ENCODE measurements around the gene TRPC4AP. TPM values are rescaled to one million over a fixed set of nuclear protein-coding genes. Genes with fewer than 3 reads are reported as not detected.

TRPC4AP gene
- total and polyA plus RNA-seq, 2 of the 8 experiments (the other 6 are each of a cell fraction or from before 2014, with no cell fraction given): 73.1 to 74.8 TPM

DNA sequence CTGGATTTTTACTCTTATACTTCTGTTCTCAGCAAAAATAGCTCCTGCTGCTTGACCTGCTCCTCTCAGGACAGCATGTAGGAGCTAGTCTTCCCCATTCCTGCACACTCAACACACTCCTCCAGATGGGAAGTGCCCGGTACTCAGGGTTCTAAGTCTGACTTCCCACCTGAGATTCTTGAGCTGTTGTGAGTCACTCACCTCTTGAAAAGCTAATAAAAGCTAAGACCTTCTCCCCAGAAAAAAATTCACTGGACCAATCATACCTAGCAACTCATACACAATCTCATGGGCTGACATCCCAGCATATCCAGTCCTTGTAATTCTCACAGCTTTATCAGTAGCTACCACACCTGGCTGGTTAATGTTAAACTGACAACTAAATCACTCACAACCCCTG lies 53.5 kb downstream of the TRPC4AP start:
- Histone ChIP-seq H2AFZ (ENCODE audit: low read length) (no peak overlapping the region), H3K4me1 (replicated peaks in 1 of 4; ENCODE audit: control insufficient read depth in 3 of 4, insufficient read depth in 4 of 4, low read length in 3 of 4) (no peaks in the 10 kb centered on the region), H3K23me2 (ENCODE audit: low read depth, low read length) (no peaks in the 10 kb centered on the region; the same call in 1 of the 2 replicates), H4K91ac (replicated peaks; ENCODE audit: insufficient read length, low read length) (no peak overlapping the region), H3K4ac (replicated peaks; ENCODE audit: insufficient read length, low read depth, low read length) (no peak overlapping the region), H3K14ac (ENCODE audit: insufficient read length) (no peak overlapping the region), H2BK12ac (ENCODE audit: low read depth, low read length) (no peak overlapping the region), H3K4me3 (ENCODE audit: extremely low read depth in 1 of 4, insufficient read depth in 2 of 4, low read depth in 3 of 4, low read length in 4 of 4) (no peak overlapping the region), H3K4me2 (ENCODE audit: insufficient read depth in 1 of 2, low read depth in 2 of 2, low read length in 2 of 2) (no peak overlapping the region), H2BK120ac (replicated peaks; ENCODE audit: low read depth, low read length) (no peak overlapping the region), H3K79me1 (ENCODE audit: low read depth, low read length) (no peaks in the 10 kb centered on the region), H4K20me1 (replicated peaks in 1 of 2; ENCODE audit: control insufficient read depth in 1 of 2, insufficient read depth in 2 of 2, low read length in 2 of 2) (peaks cover 0 to 4% of the 10 kb centered on the region in 2 experiments), H3K56ac (replicated peaks; ENCODE audit: insufficient read length, low read depth, low read length) (no peak overlapping the region), H4K8ac (ENCODE audit: extremely low read depth, insufficient read depth, low read length) (no peak overlapping the region), H3K18ac (ENCODE audit: extremely low read depth, low read length) (no peak overlapping the region), H3K36me3 (ENCODE audit: control insufficient read depth in 2 of 4, insufficient read depth in 4 of 4, low read length in 3 of 4) (peaks cover 3 to 45% (median 9%) of the 10 kb centered on the region in 4 experiments; a peak in 7 of 8 replicates), H2BK20ac (ENCODE audit: low read length) (no peak overlapping the region), H2BK15ac (ENCODE audit: low read length) (no peak overlapping the region), H2AK5ac (ENCODE audit: low read depth, low read length) (no peak overlapping the region), H3K79me2 (ENCODE audit: control insufficient read depth in 1 of 2, insufficient read depth in 2 of 2, low read length in 2 of 2) (no peaks in the 10 kb centered on the region), H3K27ac (ENCODE audit: low read depth, low read length) (no peak overlapping the region), H2BK5ac (ENCODE audit: low read depth, low read length) (no peak overlapping the region), H4K5ac (ENCODE audit: insufficient read length, low read depth, low read length) (no peak overlapping the region), H3K23ac (ENCODE audit: insufficient read length) (no peak overlapping the region), H3K9ac (replicated peaks in 1 of 4; ENCODE audit: extremely low read depth in 1 of 4, low read depth in 3 of 4, low read length in 3 of 4) (no peak overlapping the region), H3K9me3 (ENCODE audit: insufficient read depth in 2 of 2, low read depth in 1 of 2, low read length in 1 of 2) (no peaks in the 10 kb centered on the region), H3K27me3 (replicated peaks in 1 of 4; ENCODE audit: control insufficient read depth in 3 of 4, extremely low read depth in 1 of 4, insufficient read depth in 3 of 4, low read length in 3 of 4) (no peaks in the 10 kb centered on the region)
- ChIA-PET CTCF (ENCODE audit: partially characterized antibody) (interaction anchor here (0.6 to 1.2 kb wide), 7 partner anchors 28 to 171 kb away, joined by 3 to 4 read pairs (median 3); no protein-coding TSS in a partner anchor), POLR2A (ENCODE audit: partially characterized antibody) (no interaction called here)
- FAIRE-seq (no peak), DNase-seq (ENCODE audit: low read depth in 1 of 2, low spot score in 2 of 2) (no peak)
- 92% methylated on average over 1 of the region's 1 CpG; no CpG with 5 or more reads in 1 of the 2 experiments for WGBS, 2 experiments (ENCODE audit: extremely low coverage in 1 of 2, insufficient coverage in 1 of 2, insufficient read length in 1 of 2, insufficient replicate concordance in 2 of 2, low coverage in 1 of 2, low lambda C conversion rate in 2 of 2, missing lambda C conversion rate in 1 of 2)
- TF ChIP-seq KDM5A (IDR thresholded peaks at IDR 0.05; ENCODE audit: low read length) (no peak), CHD1 (IDR thresholded peaks at IDR 0.05; ENCODE audit: low read depth, low read length) (no peak), POU5F1 (IDR thresholded peaks at IDR 0.05; ENCODE audit: low read depth, low read length) (no peak), SP2 (IDR thresholded peaks at IDR 0.05; ENCODE audit: low read length) (no peak), TBP (IDR thresholded peaks at IDR 0.05; ENCODE audit: low read depth, low read length) (no peak), TEAD4 (IDR thresholded peaks at IDR 0.05; ENCODE audit: low read depth, low read length) (no peak), KDM1A (IDR thresholded peaks at IDR 0.05; ENCODE audit: borderline replicate concordance, low read length) (no peak), FOSL1 (IDR thresholded peaks at IDR 0.05; ENCODE audit: insufficient read depth, low read depth, low read length) (no peak), CEBPB (IDR thresholded peaks at IDR 0.05; ENCODE audit: low read depth, low read length) (no peak), HDAC2 (IDR thresholded peaks at IDR 0.05; ENCODE audit: borderline replicate concordance in 1 of 2, low read depth in 2 of 2, low read length in 2 of 2) (no peak)

Measured in H1 (cell line).